Muscle layer of colon (tissue), 2 donors: ENCODE measurements around the gene STARD13.
A peak's percentile ranks its signal among the peaks of the same experiment; 100 is the strongest.

Experiments
- H3K27ac ChIP-seq: one replicate; pipeline ENCODE4 v1.7.0; 2013; ENCODE audit warnings: low read depth, mild to moderate bottlenecking, low read length, moderate library complexity
- H3K27me3 ChIP-seq, 2 donors: one replicate each; pipeline ENCODE4 v1.7.0; 2013; ENCODE audit warnings: low read length in 2 of 2, mild to moderate bottlenecking in 2 of 2; ENCODE audit not compliant: insufficient read depth in 2 of 2, control insufficient read depth in 1 of 2
- H3K36me3 ChIP-seq: one replicate; pipeline ENCODE4 v1.7.0; 2013; ENCODE audit warnings: mild to moderate bottlenecking, low read length; ENCODE audit not compliant: insufficient read depth
- H3K4me1 ChIP-seq: one replicate; pipeline ENCODE4 v1.7.0; 2013; ENCODE audit warnings: mild to moderate bottlenecking, low read length; ENCODE audit not compliant: insufficient read depth
- H3K4me3 ChIP-seq, 2 donors: one replicate each; pipeline ENCODE4 v1.7.0; 2013; ENCODE audit warnings: low read length in 2 of 2, low read depth in 1 of 2, mild to moderate bottlenecking in 1 of 2, moderate library complexity in 1 of 2
- H3K9ac ChIP-seq: one replicate; pipeline ENCODE4 v1.7.0; 2013; ENCODE audit warnings: low read length
- H3K9me3 ChIP-seq: one replicate; pipeline ENCODE4 v1.7.0; 2013; ENCODE audit warnings: mild to moderate bottlenecking, low read length
- donor health status: abdominal sarcoma.
- donor health status: Adenocarcinoma of cecum.

STARD13 gene

GRCh38 chr13:33112766-33113165, 172.8 kb downstream of the STARD13 start:
- H3K27me3 ChIP-seq, result no peaks in the 10 kb centered on the region
- H3K27ac ChIP-seq, result peak overlapping the region; percentile 89
- H3K9ac ChIP-seq, result no peak overlapping the region
- no peaks in the 10 kb centered on the region for H3K9me3 ChIP-seq
- peaks cover 79% of the 10 kb centered on the region for H3K4me1 ChIP-seq
- H3K36me3 ChIP-seq, result peaks cover 66% of the 10 kb centered on the region
- H3K4me3 ChIP-seq, result no peak overlapping the region

GRCh38 chr13:33111414-33112110, 174.0 kb downstream of the STARD13 start:
- H3K27me3 ChIP-seq, result no peaks in the 10 kb centered on the region
- no peak overlapping the region for H3K4me3 ChIP-seq
- no peak overlapping the region for H3K9ac ChIP-seq
- peaks cover 61% of the 10 kb centered on the region for H3K36me3 ChIP-seq
- peak overlapping the region; percentile 89 for H3K27ac ChIP-seq
- no peaks in the 10 kb centered on the region for H3K9me3 ChIP-seq
- peaks cover 91% of the 10 kb centered on the region for H3K4me1 ChIP-seq

GRCh38 chr13:33110713-33111413, 174.7 kb downstream of the STARD13 start:
- H3K9ac ChIP-seq, result no peak overlapping the region
- H3K4me3 ChIP-seq, result no peak overlapping the region
- H3K27me3 ChIP-seq, result no peaks in the 10 kb centered on the region
- peak overlapping the region; percentile 83 for H3K27ac ChIP-seq
- H3K36me3 ChIP-seq, result peaks cover 61% of the 10 kb centered on the region
- no peaks in the 10 kb centered on the region for H3K9me3 ChIP-seq
- H3K4me1 ChIP-seq, result peaks cover 98% of the 10 kb centered on the region

- H3K36me3 ChIP-seq, result peaks cover 61% of the 10 kb centered on the region
Measured at GRCh38 chr13:33110386-33110712, 175.2 kb downstream of the STARD13 start.

GRCh38 chr13:33109801-33110200, 175.8 kb downstream of the STARD13 start:
- Histone ChIP-seq H3K4me1 (peaks cover 95% of the 10 kb centered on the region), H3K27ac (peak overlapping the region; percentile 83), H3K4me3 (no peak overlapping the region), H3K27me3 (no peaks in the 10 kb centered on the region), H3K9me3 (no peaks in the 10 kb centered on the region), H3K9ac (no peak overlapping the region), H3K36me3 (peaks cover 61% of the 10 kb centered on the region)

More at GRCh38 chr13:33110386-33110712, 175.2 kb downstream of the STARD13 start:
- H3K4me1 ChIP-seq, result peaks cover 100% of the 10 kb centered on the region
- no peaks in the 10 kb centered on the region for H3K9me3 ChIP-seq
- H3K27me3 ChIP-seq, result no peaks in the 10 kb centered on the region
- H3K27ac ChIP-seq, result peak overlapping the region; percentile 83
- H3K4me3 ChIP-seq, result no peak overlapping the region
- H3K9ac ChIP-seq, result no peak overlapping the region

GRCh38 chr13:33109271-33109697, 176.3 kb downstream of the STARD13 start:
- Histone ChIP-seq H3K36me3 (peaks cover 65% of the 10 kb centered on the region), H3K9me3 (no peaks in the 10 kb centered on the region), H3K4me1 (peaks cover 90% of the 10 kb centered on the region), H3K27me3 (no peaks in the 10 kb centered on the region), H3K4me3 (no peak overlapping the region), H3K9ac (no peak overlapping the region), H3K27ac (peak overlapping the region; percentile 83)

- H3K36me3 ChIP-seq, result peaks cover 63% of the 10 kb centered on the region
- H3K9me3 ChIP-seq, result no peaks in the 10 kb centered on the region
- peak overlapping the region; percentile 83 for H3K27ac ChIP-seq
- H3K4me1 ChIP-seq, result peaks cover 83% of the 10 kb centered on the region
- H3K9ac ChIP-seq, result no peak overlapping the region
- H3K27me3 ChIP-seq, result no peaks in the 10 kb centered on the region
- H3K4me3 ChIP-seq, result no peak overlapping the region
Measured at GRCh38 chr13:33108620-33109019, 176.9 kb downstream of the STARD13 start.

GRCh38 chr13:33107361-33107760, 178.2 kb downstream of the STARD13 start:
- H3K9ac ChIP-seq, result no peak overlapping the region
- H3K9me3 ChIP-seq, result no peaks in the 10 kb centered on the region
- H3K4me1 ChIP-seq, result peaks cover 70% of the 10 kb centered on the region
- peak overlapping the region; percentile 83 for H3K27ac ChIP-seq
- peaks cover 54% of the 10 kb centered on the region for H3K36me3 ChIP-seq
- no peak overlapping the region for H3K4me3 ChIP-seq
- H3K27me3 ChIP-seq, result no peaks in the 10 kb centered on the region

- Histone ChIP-seq H3K36me3 (peaks cover 54% of the 10 kb centered on the region), H3K4me1 (peaks cover 65% of the 10 kb centered on the region), H3K9ac (no peak overlapping the region), H3K27ac (peak overlapping the region; percentile 83), H3K27me3 (no peaks in the 10 kb centered on the region), H3K9me3 (no peaks in the 10 kb centered on the region), H3K4me3 (no peak overlapping the region)
Measured at GRCh38 chr13:33106656-33107360, 178.7 kb downstream of the STARD13 start.

- Histone ChIP-seq H3K4me3 (no peak overlapping the region), H3K36me3 (peaks cover 50% of the 10 kb centered on the region), H3K27ac (peak overlapping the region; percentile 83)
Measured at GRCh38 chr13:33105387-33106005, 180.1 kb downstream of the STARD13 start.

GRCh38 chr13:33103457-33103856, 182.1 kb downstream of the STARD13 start:
- peaks cover 37% of the 10 kb centered on the region for H3K4me1 ChIP-seq
- no peaks in the 10 kb centered on the region for H3K27me3 ChIP-seq
- peaks cover 36% of the 10 kb centered on the region for H3K36me3 ChIP-seq
- peaks cover under 1% of the 10 kb centered on the region for H3K9me3 ChIP-seq
- no peak overlapping the region for H3K9ac ChIP-seq
- H3K27ac ChIP-seq, result no peak overlapping the region
- no peak overlapping the region for H3K4me3 ChIP-seq

More at GRCh38 chr13:33105387-33106005, 180.1 kb downstream of the STARD13 start:
- Histone ChIP-seq H3K27me3 (no peaks in the 10 kb centered on the region), H3K9ac (no peak overlapping the region), H3K4me1 (peaks cover 57% of the 10 kb centered on the region), H3K9me3 (no peaks in the 10 kb centered on the region)
